H1 (cell line): ENCODE measurements around the gene FOXP4. TPM values are rescaled to one million over a fixed set of nuclear protein-coding genes. Genes with fewer than 3 reads are reported as not detected.

Experiments
- CTCF ChIA-PET: fragments of 300-600 bp; sonication (Branson Sonifier 250); formaldehyde crosslinking; loops from one replicate; lab custom pipeline; 2021; ENCODE audit not compliant: partially characterized antibody; lab: Charles Lee
- POLR2A ChIA-PET: fragments of 300-600 bp; sonication (Branson Sonifier 250); formaldehyde crosslinking; loops from one replicate; lab custom pipeline; 2021; ENCODE audit warnings: inconsistent platforms; ENCODE audit not compliant: partially characterized antibody; lab: Charles Lee
- DNase-seq, 2 experiments: peaks; one replicate each; pipeline versions ENCODE4 v3.0.0 to v3.0.0-alpha.2; 2010 to 2022; ENCODE audit warnings: low spot score in 2 of 2, low read depth in 1 of 2, mixed read lengths in 1 of 2
- FAIRE-seq: peaks from 2 replicates; lab custom pipeline; 2011; peaks lifted over from hg19 to GRCh38; lab: Jason Lieb, UNC
- H2AFZ ChIP-seq: 2 replicates; pipeline ENCODE4 v1.8.1; 2012; ENCODE audit warnings: low read length, inconsistent platforms
- H2AK5ac ChIP-seq: 2 replicates; pipeline ENCODE4 v1.6.1; 2013; ENCODE audit warnings: low read depth, low read length
- H2BK120ac ChIP-seq: replicated peaks from 2 replicates; pipeline ENCODE3; 2013; ENCODE audit warnings: low read depth, low read length, inconsistent platforms
- H2BK12ac ChIP-seq: 2 replicates; pipeline ENCODE4 v1.6.1; 2013; ENCODE audit warnings: low read depth, low read length
- H2BK15ac ChIP-seq: 2 replicates; pipeline ENCODE4 v1.6.1; 2013; ENCODE audit warnings: low read length
- H2BK20ac ChIP-seq: 2 replicates; pipeline ENCODE4 v1.6.1; 2013; ENCODE audit warnings: low read length
- H2BK5ac ChIP-seq: 2 replicates; pipeline ENCODE4 v1.6.1; 2013; ENCODE audit warnings: low read depth, low read length
- H3K14ac ChIP-seq: 2 replicates; pipeline ENCODE4 v1.6.1; 2013; ENCODE audit warnings: inconsistent platforms; ENCODE audit not compliant: insufficient read length
- H3K18ac ChIP-seq: 2 replicates; pipeline ENCODE4 v1.6.1; 2013; ENCODE audit warnings: low read length; ENCODE audit errors: extremely low read depth
- H3K23ac ChIP-seq: 2 replicates; pipeline ENCODE4 v1.6.1; 2013; ENCODE audit warnings: inconsistent platforms; ENCODE audit not compliant: insufficient read length
- H3K23me2 ChIP-seq: 2 replicates; pipeline ENCODE4 v1.6.1; 2013; ENCODE audit warnings: low read depth, low read length
- H3K27ac ChIP-seq: 2 replicates; pipeline ENCODE4 v1.6.1; 2011; ENCODE audit warnings: low read depth, low read length, inconsistent platforms
- H3K27me3 ChIP-seq, 4 experiments: replicated peaks in 1 of 4; 1 replicate in 1 of 4; 2 replicates in 3 of 4; pipeline versions ENCODE4 v1.6.1 to v1.8.1; 2011 to 2013; ENCODE audit warnings: low read length in 3 of 4, mild to moderate bottlenecking in 3 of 4, inconsistent platforms in 2 of 4, mixed read lengths in 2 of 4, moderate library complexity in 1 of 4; ENCODE audit not compliant: control insufficient read depth in 3 of 4, insufficient read depth in 3 of 4; ENCODE audit errors: extremely low read depth in 1 of 4
- H3K36me3 ChIP-seq, 4 experiments: 2 replicates each; pipeline versions ENCODE4 v1.6.1 to v1.8.1; 2011 to 2013; ENCODE audit warnings: mild to moderate bottlenecking in 4 of 4, low read length in 3 of 4, moderate library complexity in 2 of 4, control low read depth in 1 of 4, inconsistent platforms in 1 of 4; ENCODE audit not compliant: insufficient read depth in 4 of 4, control insufficient read depth in 2 of 4
- H3K4ac ChIP-seq: replicated peaks from 2 replicates; pipeline ENCODE3; 2013; ENCODE audit warnings: low read length, low read depth, mixed read lengths, inconsistent platforms; ENCODE audit not compliant: insufficient read length
- H3K4me1 ChIP-seq, 4 experiments: replicated peaks in 1 of 4; 1 replicate in 1 of 4; 2 replicates in 3 of 4; pipeline versions ENCODE4 v1.6.1 to v1.8.1; 2011 to 2013; ENCODE audit warnings: low read length in 3 of 4, inconsistent platforms in 2 of 4, mixed read lengths in 1 of 4; ENCODE audit not compliant: insufficient read depth in 4 of 4, control insufficient read depth in 3 of 4
- H3K4me2 ChIP-seq, 2 experiments: 2 replicates each; pipeline versions ENCODE4 v1.6.1 to v1.8.1; 2011 to 2013; ENCODE audit warnings: low read depth in 2 of 2, low read length in 2 of 2, control low read depth in 1 of 2, inconsistent platforms in 1 of 2, mild to moderate bottlenecking in 1 of 2; ENCODE audit not compliant: insufficient read depth in 1 of 2
- H3K4me3 ChIP-seq, 4 experiments: fragments of 200-600, 300-600 bp in 1 of 4; sonication (generic), shearing (Covaris generic), sonication (Bioruptor Twin) in 1 of 4; 2 replicates each; pipeline versions ENCODE4 v1.5.1 to v1.8.1; 2011 to 2016; ENCODE audit warnings: low read length in 4 of 4, low read depth in 3 of 4, control low read depth in 2 of 4, inconsistent platforms in 2 of 4, mild to moderate bottlenecking in 2 of 4, mixed read lengths in 1 of 4, moderate library complexity in 1 of 4; ENCODE audit not compliant: insufficient read depth in 2 of 4; ENCODE audit errors: extremely low read depth in 1 of 4
- H3K56ac ChIP-seq: replicated peaks from 2 replicates; pipeline ENCODE3; 2013; ENCODE audit warnings: low read depth, mild to moderate bottlenecking, mixed read lengths, low read length, inconsistent platforms; ENCODE audit not compliant: insufficient read length
- H3K79me1 ChIP-seq: 2 replicates; pipeline ENCODE4 v1.6.1; 2013; ENCODE audit warnings: low read depth, low read length, control low read depth
- H3K79me2 ChIP-seq, 2 experiments: 2 replicates each; pipeline versions ENCODE4 v1.6.1 to v1.8.1; 2012 to 2013; ENCODE audit warnings: low read length in 2 of 2, mild to moderate bottlenecking in 2 of 2, inconsistent platforms in 1 of 2; ENCODE audit not compliant: insufficient read depth in 2 of 2, control insufficient read depth in 1 of 2
- H3K9ac ChIP-seq, 4 experiments: replicated peaks in 1 of 4; 1 replicate in 1 of 4; 2 replicates in 3 of 4; pipeline versions ENCODE4 v1.6.1 to v1.8.1; 2011 to 2013; ENCODE audit warnings: low read depth in 3 of 4, low read length in 3 of 4, control low read depth in 2 of 4, mild to moderate bottlenecking in 2 of 4, moderate library complexity in 2 of 4, inconsistent platforms in 1 of 4; ENCODE audit errors: extremely low read depth in 1 of 4
- H3K9me3 ChIP-seq, 2 experiments: 2 replicates each; pipeline versions ENCODE4 v1.6.1 to v1.8.1; 2012 to 2013; ENCODE audit warnings: mild to moderate bottlenecking in 2 of 2, moderate library complexity in 2 of 2, control low read depth in 1 of 2, inconsistent platforms in 1 of 2, low read depth in 1 of 2, low read length in 1 of 2, mixed read lengths in 1 of 2; ENCODE audit not compliant: insufficient read depth in 2 of 2
- H4K20me1 ChIP-seq, 2 experiments: replicated peaks in 1 of 2; 2 replicates each; pipeline versions ENCODE3 to v1.8.1; 2011 to 2013; ENCODE audit warnings: inconsistent platforms in 2 of 2, low read length in 2 of 2, mild to moderate bottlenecking in 1 of 2; ENCODE audit not compliant: insufficient read depth in 2 of 2, control insufficient read depth in 1 of 2
- H4K5ac ChIP-seq: 2 replicates; pipeline ENCODE4 v1.6.1; 2013; ENCODE audit warnings: low read length, low read depth, mixed read lengths, inconsistent platforms; ENCODE audit not compliant: insufficient read length
- H4K8ac ChIP-seq: 2 replicates; pipeline ENCODE4 v1.8.0; 2013; ENCODE audit warnings: mild to moderate bottlenecking, moderate library complexity, low read length, inconsistent platforms; ENCODE audit not compliant: insufficient read depth; ENCODE audit errors: extremely low read depth
- H4K91ac ChIP-seq: replicated peaks from 2 replicates; pipeline ENCODE3; 2013; ENCODE audit warnings: low read length, mixed read lengths, inconsistent platforms; ENCODE audit not compliant: insufficient read length
- CBX8 ChIP-seq: fragments of 300-800, 300-1000 bp; sonication (generic); IDR thresholded peaks from 2 replicates; pipeline ENCODE4 v1.7.1; 2016; ENCODE audit warnings: low read depth, low read length, borderline replicate concordance
- EP300 ChIP-seq, 2 experiments: IDR thresholded peaks; 1 replicate in 1 of 2; 2 replicates in 1 of 2; pipeline ENCODE4 v1.6.1; 2011 to 2012; ENCODE audit warnings: low read depth in 2 of 2, low read length in 2 of 2, mild to moderate bottlenecking in 2 of 2, borderline replicate concordance in 1 of 2, inconsistent platforms in 1 of 2, moderate library complexity in 1 of 2
- HDAC2 ChIP-seq, 2 experiments: fragments of 300-600 bp in 1 of 2; sonication (generic) in 1 of 2; IDR thresholded peaks; 2 replicates each; pipeline ENCODE4 v1.6.1; 2011 to 2012; ENCODE audit warnings: low read depth in 2 of 2, low read length in 2 of 2, mild to moderate bottlenecking in 2 of 2, moderate library complexity in 2 of 2, borderline replicate concordance in 1 of 2, inconsistent platforms in 1 of 2
- HDAC6 ChIP-seq: IDR thresholded peaks from one replicate; pipeline ENCODE4 v1.7.1; 2012; ENCODE audit warnings: low read depth, mild to moderate bottlenecking, inconsistent platforms, low read length, moderate library complexity
- MAFK ChIP-seq: IDR thresholded peaks from 2 replicates; pipeline ENCODE4 v1.6.1; 2012; ENCODE audit warnings: low read depth, mild to moderate bottlenecking, improper control_type of control experiment, low read length
- NANOG ChIP-seq: IDR thresholded peaks from 2 replicates; pipeline ENCODE4 v1.6.1; 2011; ENCODE audit warnings: low read length, low read depth, mild to moderate bottlenecking, inconsistent platforms; ENCODE audit not compliant: insufficient read depth, poor library complexity, severe bottlenecking
- POU5F1 ChIP-seq: IDR thresholded peaks from 2 replicates; pipeline ENCODE4 v1.6.1; 2011; ENCODE audit warnings: low read depth, mild to moderate bottlenecking, low read length, moderate library complexity
- RFX5 ChIP-seq: IDR thresholded peaks from 2 replicates; pipeline ENCODE4 v1.6.1; 2011; ENCODE audit warnings: low read depth, low read length, improper control_type of control experiment, borderline replicate concordance
- RNF2 ChIP-seq: fragments of 200-900, 300-1000 bp; sonication (generic); IDR thresholded peaks from 2 replicates; pipeline ENCODE4 v1.7.1; 2016; ENCODE audit warnings: borderline replicate concordance, low read depth, mild to moderate bottlenecking, antibody characterized with exemption, low read length; ENCODE audit not compliant: poor library complexity, severe bottlenecking; ENCODE audit errors: missing control alignments
- SP2 ChIP-seq: IDR thresholded peaks from 2 replicates; pipeline ENCODE4 v1.6.1; 2012; ENCODE audit warnings: mild to moderate bottlenecking, low read length, inconsistent platforms
- TAF7 ChIP-seq: optimal IDR thresholded peaks from 2 replicates; pipeline ENCODE3; 2011; ENCODE audit warnings: low read depth, mild to moderate bottlenecking, inconsistent platforms, low read length, moderate library complexity, borderline replicate concordance
- YY1 ChIP-seq: IDR thresholded peaks from 2 replicates; pipeline ENCODE4 v1.6.1; 2011; ENCODE audit warnings: low read depth, mild to moderate bottlenecking, low read length
- ZNF274 ChIP-seq: IDR thresholded peaks from 2 replicates; pipeline ENCODE4 v1.7.0; 2012; ENCODE audit warnings: low read length, borderline replicate concordance; ENCODE audit errors: extremely low read depth
- WGBS, 2 experiments: shearing (Covaris generic) in 1 of 2; methylation state at CpG; one replicate each; pipeline versions ENCODE4 v1.1.6 to v1.1.7; 2013 to 2015; ENCODE audit warnings: low lambda C conversion rate in 2 of 2, mixed read lengths in 2 of 2, inconsistent platforms in 1 of 2, low coverage in 1 of 2, missing lambda C conversion rate in 1 of 2; ENCODE audit not compliant: insufficient replicate concordance in 2 of 2, insufficient coverage in 1 of 2, insufficient read length in 1 of 2; ENCODE audit errors: extremely low coverage in 1 of 2, missing lambda C conversion rate in 1 of 2; 5-methylcytosine and 5-hydroxymethylcytosine counted together
- polyA plus RNA-seq, 7 experiments: library from polyadenylated mRNA; depleted of rRNA in 3 of 7; stranded (reverse) in 5 of 7; unstranded in 2 of 7; fragments of >200 nt in 5 of 7; fragments of 200-250 nt in 2 of 7; gene quantifications; 1 replicate in 5 of 7; 2 replicates in 1 of 7; 4 replicates in 1 of 7; pipeline versions ENCODE4 v1.2.1 to v1.2.3, GENCODE V29; 2011 to 2013; ENCODE audit warnings: missing spikeins in 2 of 7, mixed read lengths in 2 of 7
- total RNA-seq: library from RNA; stranded (reverse); fragmentation: NEBNext Ultra II Directional; extraction: Animal tissue kit (Norgen Biotek cat#: 25700); gene quantifications from 2 replicates; pipeline ENCODE4 v1.2.1, GENCODE V29; 2021

Gene FOXP4
- total and polyA plus RNA-seq, 2 of the 8 experiments (the other 6 are each of a cell fraction or from before 2014, with no cell fraction given): 4.8 to 13.3 TPM

- no peak overlapping the region for H2BK5ac ChIP-seq
- H3K4me2 ChIP-seq: no peak overlapping the region
- no peaks in the 10 kb centered on the region for H3K9me3 ChIP-seq
- H3K27ac ChIP-seq: no peak overlapping the region
- no peak overlapping the region for H4K91ac ChIP-seq
- no peaks in the 10 kb centered on the region for H3K23me2 ChIP-seq
- no peak overlapping the region for H3K9ac ChIP-seq
- WGBS, 2 experiments: 95% methylated on average over 8 of the region's 8 CpGs; no CpG with 5 or more reads in 1 of the 2 experiments
- no peaks in the 10 kb centered on the region for H3K79me2 ChIP-seq
- no peak overlapping the region for H3K23ac ChIP-seq
- ChIA-PET POLR2A (no interaction called here), CTCF (interaction anchor here (0.6 to 1.4 kb wide), 7 partner anchors 11 to 258 kb away, joined by 3 to 8 read pairs (median 3); no protein-coding TSS in a partner anchor)
- H3K4ac ChIP-seq: no peak overlapping the region
- H3K36me3 ChIP-seq: no peaks in the 10 kb centered on the region
- no peak overlapping the region for H2BK15ac ChIP-seq
- H3K27me3 ChIP-seq: no peaks in the 10 kb centered on the region
- H3K14ac ChIP-seq: no peak overlapping the region
- H4K20me1 ChIP-seq: no peaks in the 10 kb centered on the region
- no peak overlapping the region for H4K5ac ChIP-seq
- no peak overlapping the region for H4K8ac ChIP-seq
- DNase-seq: no peak
- no peak overlapping the region for H2AFZ ChIP-seq
- no peak overlapping the region for H3K56ac ChIP-seq
- H2BK120ac ChIP-seq: no peak overlapping the region
- no peak for FAIRE-seq
- no peak overlapping the region for H3K18ac ChIP-seq
- no peaks in the 10 kb centered on the region for H3K79me1 ChIP-seq
- H2BK20ac ChIP-seq: no peak overlapping the region
- no peak overlapping the region for H2AK5ac ChIP-seq
- no peak overlapping the region for H3K4me3 ChIP-seq
- 0 out of 2 replicates have a peak overlapping the region, but pooled peaks have one; percentile 5 for H2BK12ac ChIP-seq
- no peaks in the 10 kb centered on the region; a peak in 3 of 7 replicates for H3K4me1 ChIP-seq
- no peak for TF ChIP-seq TAF7
- TF ChIP-seq HDAC2 (IDR thresholded peaks at IDR 0.05; ENCODE audit: borderline replicate concordance in 1 of 2, low read depth in 2 of 2, low read length in 2 of 2): no peak
- no peak for TF ChIP-seq CBX8
- no peak for TF ChIP-seq HDAC6
- TF ChIP-seq POU5F1: no peak
- no peak for TF ChIP-seq RFX5
- TF ChIP-seq YY1: no peak
- no peak for TF ChIP-seq EP300 (IDR thresholded peaks at IDR 0.05; ENCODE audit: borderline replicate concordance in 1 of 2, low read depth in 2 of 2, low read length in 2 of 2)
- TF ChIP-seq SP2: no peak
- TF ChIP-seq ZNF274: no peak
- TF ChIP-seq MAFK: no peak
- no peak for TF ChIP-seq NANOG
- TF ChIP-seq RNF2: no peak
Measured at GRCh38 chr6:41626917-41627316, 80.7 kb downstream of the FOXP4 start.
